ENCODE measurements around the gene MR1.

The MR1 gene

DNA sequence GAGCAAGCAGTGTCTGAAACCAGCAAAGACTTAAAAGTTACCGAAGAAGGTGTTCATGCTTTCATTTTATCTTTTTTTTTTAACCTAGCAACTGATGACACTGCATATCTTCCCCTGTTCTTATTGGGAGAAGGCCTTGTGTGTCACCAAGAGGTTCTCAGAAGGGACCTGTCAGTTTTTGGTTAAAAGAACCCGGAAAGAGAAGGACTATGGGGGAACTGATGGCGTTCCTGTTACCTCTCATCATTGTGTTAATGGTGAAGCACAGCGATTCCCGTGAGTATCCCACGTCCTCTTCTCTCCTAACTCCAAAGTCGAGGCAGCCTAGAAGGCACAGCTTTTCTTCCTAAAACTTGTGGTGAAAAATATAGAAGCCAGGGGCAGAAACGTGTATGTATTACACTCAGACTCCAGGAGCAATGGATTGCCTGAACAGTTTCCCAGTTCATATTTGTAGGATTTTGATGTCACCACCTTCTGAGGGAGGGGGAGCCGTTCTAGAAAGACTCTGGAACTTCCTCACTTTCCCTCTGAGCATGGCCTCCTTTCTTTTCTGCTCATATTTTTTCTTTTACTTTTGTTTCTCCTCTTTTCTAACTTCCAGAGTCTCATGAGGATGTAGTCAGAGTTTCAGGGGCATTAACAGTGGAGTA is at the start of gene MR1:
MR1 (plus strand) TSS at position 185 of the 653 bp plus-strand sequence; CDS start at position 210, 25 bp downstream.
- ATAC-seq (replicated peaks; ENCODE audit: extremely low read depth, poor library complexity, severe bottlenecking) (peak; percentile 100), DNase-seq (ENCODE audit: low spot score in 2 of 2) (peak in 1 of 2 donors; percentile 50)
- Mint-ChIP-seq H3K36me3 (ENCODE audit: insufficient read depth) (peaks cover 14% of the 10 kb centered on the region), H3K27me3 (no peaks in the 10 kb centered on the region), H3K9me3 (no peaks in the 10 kb centered on the region), H3K4me1 (peaks cover 58% of the 10 kb centered on the region), H3K4me3 (peak within 1 kb of the TSS; percentile 96), H3K27ac (ENCODE audit: low read depth) (peak within 1 kb of the TSS; percentile 97)

- no peak for ATAC-seq (replicated peaks; ENCODE audit: extremely low read depth, poor library complexity, severe bottlenecking)
- Mint-ChIP-seq H3K36me3 (ENCODE audit: insufficient read depth) (peaks cover 67% of the 10 kb centered on the region), H3K27ac (ENCODE audit: low read depth) (no peak overlapping the region), H3K4me1 (peaks cover 13% of the 10 kb centered on the region), H3K9me3 (no peaks in the 10 kb centered on the region), H3K27me3 (no peaks in the 10 kb centered on the region), H3K4me3 (no peak overlapping the region)
- no peak for DNase-seq (ENCODE audit: low spot score in 2 of 2)
Observed at GRCh38 chr1:180988253-180988752, 45.5 kb upstream of the MR1 start.

- Mint-ChIP-seq H3K4me3 (no peak overlapping the region), H3K4me1 (peaks cover 4% of the 10 kb centered on the region), H3K9me3 (no peaks in the 10 kb centered on the region), H3K36me3 (ENCODE audit: insufficient read depth) (peaks cover 35% of the 10 kb centered on the region), H3K27ac (ENCODE audit: low read depth) (no peak overlapping the region), H3K27me3 (no peaks in the 10 kb centered on the region)
- ATAC-seq (replicated peaks; ENCODE audit: extremely low read depth, poor library complexity, severe bottlenecking): no peak
- no peak for DNase-seq (ENCODE audit: low spot score in 2 of 2)
Observed at GRCh38 chr1:180994262-180994661, 39.5 kb upstream of the MR1 start.

DNA sequence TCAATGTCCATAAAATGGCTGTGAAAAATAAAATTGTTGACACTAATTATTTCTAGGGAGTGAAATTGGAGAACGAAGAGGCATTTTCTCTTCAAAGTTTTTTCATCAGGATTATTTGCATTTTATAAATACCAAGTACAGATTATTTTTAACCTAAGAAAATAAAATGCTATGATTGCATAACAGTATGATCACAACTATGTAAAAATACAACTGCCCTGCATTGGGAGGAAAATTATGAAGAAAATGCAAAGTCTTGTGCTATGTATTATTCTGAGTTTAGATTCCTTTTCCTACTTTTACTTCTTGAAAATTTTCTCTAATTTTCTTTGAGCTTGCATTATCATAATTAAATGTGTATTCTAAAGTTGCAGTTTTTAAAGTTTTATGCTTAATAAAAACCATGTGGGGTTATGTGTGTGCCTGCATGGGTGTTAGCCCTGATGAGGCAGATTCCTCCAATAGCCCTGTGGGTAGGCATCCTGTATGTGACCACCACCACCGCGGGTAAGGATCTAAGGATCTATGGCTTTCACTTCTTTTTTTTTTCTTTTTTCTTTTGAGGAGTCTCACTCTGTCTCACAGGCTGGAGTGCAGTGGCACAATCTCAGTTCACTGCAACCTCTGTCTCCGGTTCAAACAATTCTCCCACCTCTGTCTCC is 35.8 kb upstream of the MR1 start:
- Mint-ChIP-seq H3K27me3 (no peaks in the 10 kb centered on the region), H3K4me1 (peaks cover under 1% of the 10 kb centered on the region), H3K36me3 (ENCODE audit: insufficient read depth) (peaks cover 30% of the 10 kb centered on the region), H3K4me3 (no peak overlapping the region), H3K27ac (ENCODE audit: low read depth) (no peak overlapping the region), H3K9me3 (no peaks in the 10 kb centered on the region)
- no peak for ATAC-seq (replicated peaks; ENCODE audit: extremely low read depth, poor library complexity, severe bottlenecking)
- DNase-seq (ENCODE audit: low spot score in 2 of 2): no peak

DNA sequence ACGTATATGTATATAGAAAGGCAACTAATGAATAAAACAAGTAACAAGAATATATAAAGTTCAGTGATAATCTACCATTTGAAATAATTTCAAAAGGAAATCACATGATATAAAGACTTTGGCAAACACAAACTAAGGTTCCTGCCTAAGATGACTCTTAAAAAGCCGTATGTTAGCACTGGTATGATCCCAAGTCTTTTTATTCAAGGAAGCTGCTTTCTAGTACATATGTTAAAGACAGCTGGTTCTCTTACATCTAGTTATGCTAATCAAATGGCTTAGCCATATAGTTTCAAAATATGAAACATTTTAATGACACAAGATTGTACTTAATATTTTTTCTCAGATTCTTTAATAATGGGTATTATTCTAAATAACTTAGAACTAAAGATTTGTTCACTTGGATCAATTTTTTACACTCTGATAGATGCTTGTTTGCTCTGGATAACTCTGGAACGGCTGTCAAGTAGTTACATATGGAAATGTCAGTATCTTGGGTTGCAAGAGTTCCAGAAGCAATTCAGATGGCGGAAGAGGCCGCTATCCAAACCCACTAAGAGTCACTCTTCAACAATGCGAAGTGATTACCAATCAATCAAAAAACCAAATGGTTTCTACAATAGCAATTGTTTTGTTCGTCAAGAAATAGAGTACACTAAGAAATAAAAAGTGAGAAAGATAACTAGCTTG is 32.5 kb upstream of the MR1 start:
- H3K9me3 Mint-ChIP-seq: no peaks in the 10 kb centered on the region
- no peak overlapping the region for H3K27ac Mint-ChIP-seq (ENCODE audit: low read depth)
- DNase-seq (ENCODE audit: low spot score in 2 of 2) (no peak), ATAC-seq (replicated peaks; ENCODE audit: extremely low read depth, poor library complexity, severe bottlenecking) (no peak)
- H3K36me3 Mint-ChIP-seq (ENCODE audit: insufficient read depth): peaks cover 36% of the 10 kb centered on the region
- no peaks in the 10 kb centered on the region for H3K4me1 Mint-ChIP-seq
- H3K27me3 Mint-ChIP-seq: no peaks in the 10 kb centered on the region
- H3K4me3 Mint-ChIP-seq: no peak overlapping the region

GRCh38 chr1:181002582-181003172 is 31.1 kb upstream of the MR1 start:
- Mint-ChIP-seq H3K4me3 (no peak overlapping the region), H3K27me3 (no peaks in the 10 kb centered on the region), H3K36me3 (ENCODE audit: insufficient read depth) (peaks cover 36% of the 10 kb centered on the region), H3K9me3 (no peaks in the 10 kb centered on the region), H3K27ac (ENCODE audit: low read depth) (no peak overlapping the region), H3K4me1 (peaks cover 11% of the 10 kb centered on the region)
- no peak for DNase-seq (ENCODE audit: low spot score in 2 of 2)
- no peak for ATAC-seq (replicated peaks; ENCODE audit: extremely low read depth, poor library complexity, severe bottlenecking)

- ATAC-seq (replicated peaks; ENCODE audit: extremely low read depth, poor library complexity, severe bottlenecking) (no peak), DNase-seq (ENCODE audit: low spot score in 2 of 2) (no peak)
- peaks cover 2% of the 10 kb centered on the region for H3K36me3 Mint-ChIP-seq (ENCODE audit: insufficient read depth)
- H3K4me1 Mint-ChIP-seq: peaks cover 47% of the 10 kb centered on the region
- no peaks in the 10 kb centered on the region for H3K9me3 Mint-ChIP-seq
- no peak overlapping the region for H3K4me3 Mint-ChIP-seq
- no peaks in the 10 kb centered on the region for H3K27me3 Mint-ChIP-seq
- no peak overlapping the region for H3K27ac Mint-ChIP-seq (ENCODE audit: low read depth)
Observed at GRCh38 chr1:181010789-181011188, 23.0 kb upstream of the MR1 start.

DNA sequence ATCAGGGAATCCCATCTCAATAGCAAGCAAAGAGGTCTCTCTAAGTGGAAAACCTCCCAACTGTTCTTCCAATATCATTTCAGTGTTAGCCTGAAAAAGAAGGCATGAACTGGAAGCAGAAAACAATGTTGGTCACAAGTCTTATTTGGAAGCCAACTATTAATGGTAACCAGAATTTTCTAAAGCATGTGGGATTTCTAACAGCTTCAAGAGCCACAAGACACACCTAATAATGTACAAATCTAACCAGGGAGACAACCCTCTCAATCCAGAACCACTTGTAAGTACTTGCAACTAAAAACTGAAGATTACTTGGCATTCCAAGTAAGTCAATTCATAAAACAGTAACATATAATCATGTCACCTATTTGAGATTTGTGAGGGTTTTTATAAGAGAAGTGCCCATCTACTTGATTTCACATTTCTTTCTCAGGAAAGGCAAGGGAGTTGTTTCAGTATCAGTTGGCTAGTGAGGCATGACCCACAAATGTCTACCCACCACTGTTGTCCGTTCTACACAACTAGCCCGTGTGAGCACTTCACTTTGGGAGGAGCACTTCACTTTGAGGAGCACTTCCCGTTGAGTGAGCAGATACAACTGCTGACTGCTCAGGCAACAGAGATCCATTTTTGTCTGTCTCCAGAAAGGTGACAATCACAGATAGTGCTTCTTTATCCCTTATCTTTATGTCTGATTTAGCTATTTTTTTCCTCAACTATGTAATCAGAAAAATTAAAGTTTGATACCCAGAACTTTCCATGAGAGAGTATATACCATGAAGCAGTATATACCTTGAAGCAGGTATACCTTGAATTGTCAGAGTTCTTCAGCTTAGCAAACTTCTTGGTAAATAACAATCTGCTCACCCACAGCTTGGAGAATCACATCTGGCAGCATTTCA is 22.2 kb upstream of the MR1 start:
- peaks cover 45% of the 10 kb centered on the region for H3K4me1 Mint-ChIP-seq
- no peak for DNase-seq (ENCODE audit: low spot score in 2 of 2)
- no peak for ATAC-seq (replicated peaks; ENCODE audit: extremely low read depth, poor library complexity, severe bottlenecking)
- H3K9me3 Mint-ChIP-seq: no peaks in the 10 kb centered on the region
- no peak overlapping the region for H3K4me3 Mint-ChIP-seq
- H3K27me3 Mint-ChIP-seq: no peaks in the 10 kb centered on the region
- no peak overlapping the region for H3K27ac Mint-ChIP-seq (ENCODE audit: low read depth)
- peaks cover 2% of the 10 kb centered on the region for H3K36me3 Mint-ChIP-seq (ENCODE audit: insufficient read depth)

- H3K9me3 Mint-ChIP-seq: no peaks in the 10 kb centered on the region
- no peaks in the 10 kb centered on the region for H3K27me3 Mint-ChIP-seq
- no peak for ATAC-seq (replicated peaks; ENCODE audit: extremely low read depth, poor library complexity, severe bottlenecking)
- peaks cover 2% of the 10 kb centered on the region for H3K36me3 Mint-ChIP-seq (ENCODE audit: insufficient read depth)
- peaks cover 39% of the 10 kb centered on the region for H3K4me1 Mint-ChIP-seq
- H3K4me3 Mint-ChIP-seq: no peak overlapping the region
- no peak for DNase-seq (ENCODE audit: low spot score in 2 of 2)
- H3K27ac Mint-ChIP-seq (ENCODE audit: low read depth): no peak overlapping the region
Observed at GRCh38 chr1:181012203-181012745, 21.5 kb upstream of the MR1 start.

DNA sequence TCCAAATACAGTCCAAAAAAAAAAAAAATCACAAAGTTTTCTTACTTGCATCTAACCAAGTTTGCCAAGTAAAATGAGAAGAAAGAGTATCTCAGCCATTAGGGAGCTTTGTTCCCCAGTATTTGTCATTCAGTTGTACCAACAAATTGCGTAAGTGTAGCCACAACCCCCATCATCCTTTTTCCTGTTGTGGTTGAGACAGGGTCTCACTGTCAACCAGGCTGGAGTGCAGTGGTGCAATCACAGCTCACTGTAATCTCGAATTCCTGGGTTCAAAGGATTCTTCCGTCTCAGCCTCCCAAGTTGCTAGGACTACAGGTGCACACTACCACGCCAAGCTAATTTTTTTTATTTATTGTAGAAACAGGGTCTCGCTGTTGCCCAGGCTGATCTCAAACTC is 20.6 kb upstream of the MR1 start:
- peak; percentile 58 for ATAC-seq (replicated peaks; ENCODE audit: extremely low read depth, poor library complexity, severe bottlenecking)
- H3K4me3 Mint-ChIP-seq: peak overlapping the region; percentile 1
- H3K27me3 Mint-ChIP-seq: no peaks in the 10 kb centered on the region
- H3K36me3 Mint-ChIP-seq (ENCODE audit: insufficient read depth): peaks cover 2% of the 10 kb centered on the region
- no peak for DNase-seq (ENCODE audit: low spot score in 2 of 2)
- no peaks in the 10 kb centered on the region for H3K9me3 Mint-ChIP-seq
- peaks cover 43% of the 10 kb centered on the region for H3K4me1 Mint-ChIP-seq
- peak overlapping the region; percentile 16 for H3K27ac Mint-ChIP-seq (ENCODE audit: low read depth)

DNA sequence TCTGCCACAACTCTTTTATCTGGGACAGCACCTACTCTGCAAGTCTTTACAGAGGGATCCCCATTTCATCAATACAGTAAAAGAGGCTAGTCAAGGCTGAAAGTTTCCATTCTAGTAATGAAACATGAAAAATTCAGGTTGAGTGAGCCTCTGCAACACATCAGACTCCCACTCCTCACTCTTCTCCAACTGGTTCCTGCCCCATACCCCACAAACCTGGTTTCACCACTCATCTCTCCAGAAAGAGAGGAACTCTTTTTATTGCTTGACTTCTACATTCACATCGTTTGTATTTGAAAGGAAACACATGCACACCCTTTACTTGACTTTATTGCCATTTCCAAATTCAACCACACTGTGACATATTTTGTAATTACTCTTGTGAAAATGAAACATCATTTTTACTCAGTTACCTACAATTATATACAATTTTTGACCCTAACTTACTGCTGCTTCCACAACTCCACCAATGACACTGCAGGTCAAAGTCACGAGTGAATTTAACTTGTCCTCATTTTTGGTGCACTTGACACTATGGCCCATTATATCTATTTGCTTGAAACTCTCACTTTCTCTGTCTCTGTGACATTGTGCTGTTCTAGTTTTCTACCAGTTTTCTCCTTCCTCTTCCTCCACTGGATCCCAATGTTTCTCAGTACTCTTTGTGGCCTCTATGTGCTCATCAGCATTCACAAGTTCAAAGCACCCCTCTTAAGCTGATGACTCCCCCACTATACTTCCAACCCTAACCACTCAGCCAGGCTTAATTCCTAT is 19.1 kb upstream of the MR1 start:
- no peak overlapping the region for H3K27ac Mint-ChIP-seq (ENCODE audit: low read depth)
- peaks cover 52% of the 10 kb centered on the region for H3K4me1 Mint-ChIP-seq
- H3K27me3 Mint-ChIP-seq: no peaks in the 10 kb centered on the region
- ATAC-seq (replicated peaks; ENCODE audit: extremely low read depth, poor library complexity, severe bottlenecking) (no peak), DNase-seq (ENCODE audit: low spot score in 2 of 2) (no peak)
- no peaks in the 10 kb centered on the region for H3K9me3 Mint-ChIP-seq
- no peak overlapping the region for H3K4me3 Mint-ChIP-seq
- H3K36me3 Mint-ChIP-seq (ENCODE audit: insufficient read depth): peaks cover 2% of the 10 kb centered on the region
